NCI-H748 (cell line): Measurements from ENCODE around the gene DGKZ.
"Not testable (repeated sequence)": the region's sequence is repeated elsewhere in the genome, so short reads cannot be mapped to it uniquely, and the experiment has no call there.

Source experiments
- DNase-seq: peaks from one replicate; lab custom pipeline; 2025; ENCODE audit not compliant: unreplicated experiment; lab: John Stamatoyannopoulos, UW

DGKZ gene, protein sequence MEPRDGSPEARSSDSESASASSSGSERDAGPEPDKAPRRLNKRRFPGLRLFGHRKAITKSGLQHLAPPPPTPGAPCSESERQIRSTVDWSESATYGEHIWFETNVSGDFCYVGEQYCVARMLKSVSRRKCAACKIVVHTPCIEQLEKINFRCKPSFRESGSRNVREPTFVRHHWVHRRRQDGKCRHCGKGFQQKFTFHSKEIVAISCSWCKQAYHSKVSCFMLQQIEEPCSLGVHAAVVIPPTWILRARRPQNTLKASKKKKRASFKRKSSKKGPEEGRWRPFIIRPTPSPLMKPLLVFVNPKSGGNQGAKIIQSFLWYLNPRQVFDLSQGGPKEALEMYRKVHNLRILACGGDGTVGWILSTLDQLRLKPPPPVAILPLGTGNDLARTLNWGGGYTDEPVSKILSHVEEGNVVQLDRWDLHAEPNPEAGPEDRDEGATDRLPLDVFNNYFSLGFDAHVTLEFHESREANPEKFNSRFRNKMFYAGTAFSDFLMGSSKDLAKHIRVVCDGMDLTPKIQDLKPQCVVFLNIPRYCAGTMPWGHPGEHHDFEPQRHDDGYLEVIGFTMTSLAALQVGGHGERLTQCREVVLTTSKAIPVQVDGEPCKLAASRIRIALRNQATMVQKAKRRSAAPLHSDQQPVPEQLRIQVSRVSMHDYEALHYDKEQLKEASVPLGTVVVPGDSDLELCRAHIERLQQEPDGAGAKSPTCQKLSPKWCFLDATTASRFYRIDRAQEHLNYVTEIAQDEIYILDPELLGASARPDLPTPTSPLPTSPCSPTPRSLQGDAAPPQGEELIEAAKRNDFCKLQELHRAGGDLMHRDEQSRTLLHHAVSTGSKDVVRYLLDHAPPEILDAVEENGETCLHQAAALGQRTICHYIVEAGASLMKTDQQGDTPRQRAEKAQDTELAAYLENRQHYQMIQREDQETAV

DNA sequence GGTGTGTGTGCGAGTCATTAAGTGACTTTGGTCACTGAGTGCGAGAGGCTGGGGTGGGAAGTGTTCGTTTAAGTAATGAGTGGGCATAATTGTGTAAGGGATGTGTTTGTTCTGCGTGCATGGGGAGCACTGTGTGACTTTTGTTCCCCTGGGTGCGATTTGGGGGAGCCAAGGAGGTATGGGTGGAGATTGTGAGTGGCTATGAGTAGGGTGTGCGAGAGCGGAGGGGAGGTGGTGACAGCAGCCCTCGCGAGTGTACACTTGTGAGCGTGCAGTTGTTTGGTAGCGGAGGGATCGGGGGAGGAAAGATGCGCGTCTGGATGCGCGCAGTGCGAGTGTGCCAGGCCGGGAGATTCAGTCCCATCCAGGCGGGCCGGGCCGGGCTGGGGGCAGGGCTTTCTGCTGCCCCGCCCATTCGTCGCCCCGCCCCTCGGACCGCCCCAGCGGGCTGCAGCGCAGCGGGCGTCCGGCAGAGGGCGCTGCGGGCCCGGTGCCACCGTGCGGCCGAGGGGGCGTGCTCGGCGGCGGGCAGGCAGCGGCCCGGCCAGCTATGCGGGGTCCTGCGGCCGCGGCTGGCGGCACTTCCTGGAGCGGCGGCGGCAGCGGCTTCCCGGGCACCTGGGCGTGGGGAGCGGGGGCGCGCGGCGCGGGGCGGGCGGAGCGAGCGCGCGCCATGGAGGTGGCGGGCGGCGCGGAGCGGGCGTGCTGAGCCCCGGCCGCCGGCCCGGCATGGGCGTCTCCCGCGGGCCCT lies at the start of gene DGKZ:
TSS of gene DGKZ (plus strand) at position 578 of the 751 bp plus-strand sequence. CDS start 197 bp downstream, outside the sequence.
- DNase-seq = peak; percentile 85

DNA sequence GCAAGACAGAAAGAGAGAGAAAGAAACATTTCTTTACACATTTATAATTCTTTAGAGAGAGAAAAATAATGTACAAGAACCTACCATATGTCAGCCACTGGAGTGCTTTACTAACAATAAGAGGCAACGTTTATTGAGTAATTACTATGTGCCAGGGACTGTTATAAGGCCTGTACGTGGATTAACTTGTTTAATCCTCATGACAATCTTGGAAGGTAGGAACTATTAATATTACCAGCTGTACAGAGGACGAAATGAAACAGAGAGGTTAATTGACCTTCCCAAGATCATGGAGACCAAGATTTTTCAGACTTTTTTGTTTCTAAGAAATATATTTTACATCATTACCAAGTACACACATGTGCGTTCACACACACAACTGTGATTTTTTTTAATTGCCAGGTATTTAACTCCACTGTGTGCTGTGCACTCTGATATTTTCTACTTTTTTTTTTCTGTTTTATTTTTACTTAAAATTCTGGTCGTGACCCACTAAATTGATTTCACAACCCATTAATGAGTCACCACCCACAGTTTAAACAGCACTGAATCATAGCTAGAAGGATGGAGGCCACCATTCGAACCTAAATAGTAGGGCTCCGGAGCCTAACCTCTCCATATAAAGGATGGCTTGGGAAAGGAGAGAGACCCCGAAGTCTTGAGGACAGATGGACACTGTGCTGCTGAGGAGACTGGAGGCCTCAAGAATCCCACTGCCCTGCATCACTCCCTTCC lies 48.4 kb upstream of the DGKZ start:
- DNase-seq = no peak

- no peak for DNase-seq
These were observed 47.8 kb upstream of the DGKZ start for GRCh38 chr11:46299451-46299961.

GRCh38 chr11:46300270-46300669 lies 47.0 kb upstream of the DGKZ start:
- no peak for DNase-seq

- no peak for DNase-seq
These were observed 44.4 kb upstream of the DGKZ start for GRCh38 chr11:46302866-46303265.

DNA sequence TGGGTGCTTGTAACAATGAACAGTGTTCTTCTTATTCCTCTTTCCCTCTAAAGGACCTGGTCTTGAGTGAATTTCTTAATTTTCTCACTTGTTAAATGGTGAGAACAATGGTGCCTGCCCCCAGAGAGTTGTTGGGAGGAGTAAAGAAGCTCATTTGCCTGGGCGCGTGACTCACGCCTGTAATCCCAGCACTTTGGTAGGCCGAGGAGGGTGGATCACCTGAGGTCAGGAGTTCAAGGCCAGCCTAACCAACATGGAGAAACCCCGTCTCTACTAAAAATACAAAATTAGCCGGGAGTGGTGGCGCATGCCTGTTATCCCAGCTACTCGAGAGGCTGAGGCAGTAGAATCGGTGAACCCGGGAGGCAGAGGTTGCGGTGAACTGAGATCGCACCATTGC lies 43.2 kb upstream of the DGKZ start:
- not testable (repeated sequence) for DNase-seq

DNA sequence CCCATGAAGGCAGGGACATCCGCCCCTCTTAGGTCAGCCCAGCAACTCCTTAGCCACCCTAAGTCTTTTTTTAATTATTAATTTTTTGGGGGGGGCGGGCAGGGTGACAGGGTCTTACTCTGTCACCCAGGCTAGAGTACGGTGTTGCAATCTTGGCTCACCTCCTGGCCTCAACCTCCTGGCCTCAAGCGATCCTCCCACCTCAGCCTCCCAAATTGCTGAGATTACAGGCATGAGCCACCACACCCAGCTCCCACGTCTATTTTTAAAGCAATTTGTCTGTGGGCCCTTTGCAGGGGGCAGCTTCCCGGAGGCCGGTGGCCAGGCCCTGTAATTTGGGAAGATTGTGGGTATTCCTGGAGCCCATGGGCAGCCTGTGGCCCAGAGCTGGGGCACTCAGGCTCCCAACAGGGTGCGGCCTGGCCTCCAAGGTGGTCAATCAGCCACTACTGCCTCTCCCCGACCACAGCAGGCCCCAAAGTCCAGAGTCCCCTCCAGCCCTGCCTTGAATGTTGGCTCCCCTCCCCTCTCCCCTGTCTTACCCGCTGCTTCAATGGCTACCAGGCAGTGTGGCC lies 42.6 kb upstream of the DGKZ start:
- no peak for DNase-seq

DNA sequence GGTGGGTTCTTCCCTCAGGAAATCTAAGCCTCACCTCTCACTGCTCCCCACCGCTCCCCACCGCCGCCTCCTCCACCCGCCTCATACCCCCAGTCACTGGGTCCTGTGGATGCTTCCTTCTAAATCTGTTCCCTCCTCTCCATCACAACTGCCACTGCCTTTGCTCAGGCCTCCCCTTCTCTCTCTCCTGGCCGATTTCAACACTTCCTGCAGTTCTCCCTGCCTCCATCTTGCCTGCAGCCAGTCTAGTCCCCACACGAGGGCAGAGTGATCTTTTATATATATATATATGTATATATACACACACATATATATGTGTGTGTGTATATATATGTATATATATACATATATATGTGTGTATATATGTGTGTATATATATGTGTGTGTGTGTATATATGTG lies 42.0 kb upstream of the DGKZ start:
- DNase-seq = no peak

DNA sequence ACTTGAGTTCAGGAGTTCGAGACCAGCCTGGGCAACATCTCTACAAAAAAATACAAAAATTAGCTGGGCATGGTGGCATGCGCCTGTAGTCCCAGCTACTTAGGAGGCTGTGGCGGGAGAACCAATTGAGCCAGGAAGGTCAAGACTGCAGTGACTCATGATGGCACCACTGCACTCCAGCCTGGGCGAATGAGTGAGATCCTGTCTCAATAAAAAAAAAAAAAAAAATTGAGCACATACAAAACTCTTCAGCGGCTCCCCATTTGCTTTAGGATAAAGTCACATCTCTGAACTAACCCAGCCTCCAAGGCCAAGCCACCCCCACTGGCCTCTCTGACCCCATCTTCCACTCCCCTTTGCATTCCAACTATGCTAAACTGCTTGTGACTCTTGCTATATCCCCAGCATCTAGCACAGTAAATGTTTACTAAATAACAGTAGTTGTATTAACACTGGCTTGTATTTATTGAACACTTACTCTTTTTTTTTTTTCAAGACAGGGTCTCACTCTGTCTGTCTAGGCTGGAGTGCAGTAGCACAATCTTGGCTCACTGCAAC lies 40.9 kb upstream of the DGKZ start:
- no peak for DNase-seq

DNA sequence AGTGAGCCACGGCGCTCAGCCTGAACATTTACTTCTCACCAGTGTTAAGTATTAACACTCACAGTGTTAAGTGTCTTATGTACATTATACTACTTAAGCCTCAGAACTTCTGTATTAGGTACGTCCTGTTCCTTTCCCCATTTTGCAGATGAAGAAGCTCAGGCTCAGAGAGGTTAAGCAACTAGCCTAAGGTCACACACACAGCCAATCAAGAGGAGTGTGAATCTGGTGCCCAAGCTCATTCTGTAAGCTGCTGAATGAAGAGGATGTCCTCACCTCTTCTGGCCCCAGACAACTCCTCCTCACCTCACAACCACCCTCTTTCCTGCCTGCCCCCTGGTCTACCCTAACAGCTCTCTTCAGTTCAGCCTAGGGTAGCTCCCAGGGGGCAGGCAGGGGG lies 39.9 kb upstream of the DGKZ start:
- no peak for DNase-seq

DNA sequence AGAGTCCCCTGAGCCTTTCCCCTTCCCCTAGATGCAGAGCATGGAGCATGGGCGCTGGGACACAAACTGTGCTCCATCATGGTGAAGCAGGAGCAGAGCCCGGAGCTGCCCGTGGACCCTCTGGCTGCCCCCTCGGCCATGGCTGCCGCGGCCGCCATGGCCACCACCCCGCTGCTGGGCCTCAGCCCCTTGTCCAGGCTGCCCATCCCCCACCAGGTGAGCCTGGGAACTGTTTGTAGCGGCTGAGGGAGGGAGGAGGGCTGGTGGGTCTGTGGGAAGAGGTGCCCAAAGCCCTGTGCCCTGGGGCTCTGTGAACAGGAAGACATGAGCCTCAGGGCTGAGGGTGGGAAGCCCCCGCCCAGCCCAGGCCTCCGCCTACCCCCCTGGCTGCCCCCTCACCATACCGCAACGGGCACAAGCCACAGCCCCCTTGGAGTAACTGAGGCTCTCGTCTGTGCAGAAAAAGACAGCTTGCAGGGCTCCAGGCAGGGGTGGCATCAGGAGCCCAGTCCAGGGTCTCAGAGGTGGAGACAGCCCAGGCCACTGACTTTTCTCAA lies 39.4 kb upstream of the DGKZ start:
- DNase-seq = no peak

DNA sequence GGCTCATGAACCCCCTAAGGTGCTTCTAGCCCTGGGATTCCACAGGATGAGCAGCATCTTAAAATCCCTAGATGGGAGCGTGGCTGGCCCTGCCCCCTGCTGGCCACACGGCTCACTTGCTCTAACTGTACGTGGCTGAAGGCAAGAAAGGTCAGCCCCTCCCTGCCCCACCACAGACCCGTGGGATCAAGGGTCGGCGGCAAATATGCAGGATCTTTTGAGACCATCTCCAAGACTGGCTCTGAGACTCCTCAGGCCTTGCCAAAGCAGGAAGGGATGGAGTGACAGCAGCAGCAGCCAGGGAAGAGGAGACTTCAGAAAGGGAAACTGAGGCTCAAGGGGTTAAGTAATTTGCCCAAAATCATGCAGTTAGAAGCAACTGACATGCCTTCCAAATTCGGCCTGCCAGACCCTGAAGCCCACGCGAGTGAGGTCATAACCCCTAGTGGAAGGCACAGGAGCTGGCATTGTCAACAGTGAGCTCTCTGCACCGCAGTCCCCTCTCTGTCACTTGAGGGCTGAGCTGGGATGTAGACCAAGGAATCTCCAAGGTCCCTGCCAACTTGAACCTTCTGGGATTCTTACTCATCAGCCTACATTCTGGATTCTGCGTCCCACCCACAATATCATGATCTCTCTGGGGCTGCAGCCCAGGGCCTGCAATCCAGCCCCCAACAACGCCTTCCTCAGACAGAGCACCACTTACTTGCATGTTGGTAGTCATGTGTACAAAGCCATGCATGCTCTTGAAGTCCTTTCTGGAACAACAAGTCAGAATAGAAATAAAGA lies 38.4 kb upstream of the DGKZ start:
- DNase-seq = peak; percentile 71

DNA sequence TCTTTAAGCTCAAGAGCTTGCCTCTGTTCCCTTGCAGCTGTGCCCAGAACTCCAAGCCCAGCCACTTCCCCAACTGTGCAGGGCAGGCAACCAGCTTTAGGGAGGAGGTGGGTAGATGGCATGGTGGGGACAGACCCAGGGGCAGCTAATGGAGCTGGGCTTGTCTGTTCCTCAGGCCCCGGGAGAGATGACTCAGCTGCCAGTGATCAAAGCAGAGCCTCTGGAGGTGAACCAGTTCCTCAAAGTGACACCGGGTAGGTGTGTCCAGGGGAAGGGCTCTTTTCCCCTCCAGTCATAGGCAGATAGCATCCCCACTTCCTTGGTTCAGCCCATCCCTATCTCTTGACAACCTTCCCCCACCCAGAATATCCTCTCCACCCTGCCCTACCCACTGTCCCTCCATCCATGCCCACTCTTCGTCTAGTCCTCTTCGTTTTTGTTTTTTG lies 37.4 kb upstream of the DGKZ start:
- no peak for DNase-seq

DNA sequence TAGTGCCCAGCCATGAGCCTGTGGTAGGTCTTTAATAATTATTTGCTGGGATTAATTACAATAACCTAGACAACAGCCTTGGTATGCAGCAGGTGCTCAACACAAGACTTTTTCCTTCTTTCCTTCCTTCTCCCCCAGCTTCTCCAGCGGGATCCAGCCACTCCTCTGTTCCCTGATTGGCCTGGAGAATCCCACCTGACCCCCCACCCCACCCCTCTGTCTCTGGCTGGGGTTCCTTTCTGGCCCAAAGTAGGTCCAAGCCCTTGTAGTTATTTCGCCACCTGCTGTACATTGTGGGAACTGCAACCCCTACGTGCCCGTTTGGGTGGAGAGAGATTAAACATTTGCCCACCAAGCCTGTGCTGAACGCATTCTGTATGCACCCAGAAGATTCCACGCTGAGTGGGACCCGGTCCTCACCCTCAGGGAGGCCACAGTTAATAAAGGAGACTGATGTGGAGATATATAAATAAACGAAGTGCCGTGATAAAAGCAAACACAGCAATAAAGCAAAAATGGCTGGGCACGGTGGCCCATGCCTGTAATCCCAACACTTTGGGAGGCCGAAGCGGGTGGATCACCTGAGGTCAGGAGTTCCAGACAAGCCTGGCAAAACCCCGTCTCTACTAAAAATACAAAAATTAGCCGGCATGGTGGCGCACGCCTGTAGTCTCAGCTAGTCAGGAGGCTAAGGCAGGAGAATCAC lies 32.1 kb upstream of the DGKZ start:
- DNase-seq = peak; percentile 82

DNA sequence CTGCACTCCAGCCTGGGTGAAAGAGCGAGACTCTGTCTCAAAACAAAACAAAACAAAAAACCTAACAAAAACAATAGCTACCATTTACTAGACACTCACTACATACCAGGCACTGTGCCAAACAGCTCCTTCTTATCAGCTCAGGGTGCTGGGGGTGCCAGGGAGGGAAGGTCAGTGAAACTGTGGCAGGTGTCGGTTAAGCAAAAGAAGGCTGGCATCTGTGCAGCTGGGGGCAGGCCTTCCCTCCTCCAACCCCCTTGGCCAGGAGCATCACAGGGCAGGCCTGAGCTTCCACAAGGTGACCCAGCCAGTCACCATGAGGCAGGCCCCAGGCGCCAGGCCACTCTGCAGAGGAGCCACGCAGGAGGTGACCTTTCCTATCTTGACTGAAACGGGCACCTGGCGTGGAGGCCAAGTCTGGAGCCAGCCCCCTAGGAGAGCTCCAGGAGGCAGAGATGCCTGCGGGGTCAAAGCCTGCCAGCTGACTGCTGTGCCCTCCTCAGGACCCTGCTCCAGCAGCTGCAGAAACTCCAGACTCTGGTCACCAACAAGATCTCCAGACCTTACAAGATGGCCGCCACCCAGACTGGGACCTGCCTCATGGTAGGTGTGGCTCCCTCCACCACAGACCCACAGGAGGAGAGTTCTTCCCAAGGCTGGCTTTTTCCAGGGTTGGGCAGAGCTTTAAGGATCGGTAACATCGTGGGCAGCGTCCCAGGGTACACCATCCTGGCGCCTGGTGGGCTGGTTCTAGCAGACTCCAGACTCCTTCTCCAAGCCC lies 31.3 kb upstream of the DGKZ start:
- no peak for DNase-seq

GRCh38 chr11:46319074-46319453 lies 28.2 kb upstream of the DGKZ start:
- no peak for DNase-seq

DNA sequence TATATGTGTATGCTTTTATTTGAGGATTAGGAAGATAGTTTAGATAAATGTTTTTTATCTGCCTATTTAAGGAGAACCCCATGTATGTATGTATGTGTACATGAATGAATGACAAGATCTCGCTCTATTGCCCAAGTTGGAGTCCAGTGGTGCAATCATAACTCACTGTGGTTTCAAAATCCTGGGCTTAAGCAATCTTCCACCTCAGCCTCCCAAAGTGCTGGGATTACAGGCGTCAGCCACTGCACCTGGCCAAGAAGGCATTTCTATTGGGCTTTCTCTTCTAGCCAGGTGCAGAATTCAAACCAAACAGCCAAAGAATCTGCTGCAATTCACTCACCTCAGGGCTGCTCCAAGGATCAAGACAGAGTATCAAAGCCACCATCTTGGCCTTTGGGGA lies 25.5 kb upstream of the DGKZ start:
- DNase-seq = no peak
